GM12801 (cell line): ENCODE results near the gene ARL2BP.

Experiments
- CTCF ChIP-seq: IDR thresholded peaks from one replicate; pipeline ENCODE4 v1.5.1; 2011; ENCODE audit warnings: control low read depth; ENCODE audit not compliant: insufficient read length; ENCODE audit errors: extremely low read depth

Gene ARL2BP

GRCh38 chr16:57253466-57253865 lies 8.4 kb downstream of the ARL2BP start:
- TF ChIP-seq CTCF = no peak

- no peak for TF ChIP-seq CTCF
Observed at GRCh38 chr16:57255686-57256415, 10.8 kb downstream of the ARL2BP start.

- TF ChIP-seq CTCF = no peak
Observed at GRCh38 chr16:57256601-57257395, 11.7 kb downstream of the ARL2BP start.

GRCh38 chr16:57257455-57258070 lies 12.5 kb downstream of the ARL2BP start:
- no peak for TF ChIP-seq CTCF

- no peak for TF ChIP-seq CTCF
Observed at GRCh38 chr16:57258226-57258909, 13.3 kb downstream of the ARL2BP start.

- no peak for TF ChIP-seq CTCF
Observed at GRCh38 chr16:57258910-57259475, 13.9 kb downstream of the ARL2BP start.
